Daoy (cell line): ENCODE measurements around the gene B4GALT2. TPM values are rescaled to one million over a fixed set of nuclear protein-coding genes. Genes with fewer than 3 reads are reported as not detected.
A peak's percentile ranks its signal among the peaks of the same experiment; 100 is the strongest.

Experiments used
- DNase-seq: peaks from one replicate; pipeline ENCODE4 v3.0.0-alpha.2; 2015; ENCODE audit warnings: low read depth
- total RNA-seq: library from RNA; depleted of rRNA; stranded (reverse); fragments of >200 nt; shearing (Covaris generic); gene quantifications from 2 replicates; pipeline ENCODE4 v1.2.3, GENCODE V29; 2014

Gene B4GALT2
- total RNA-seq, 1 experiment from 2014 or later: 58.1 TPM

GRCh38 chr1:43984855-43985254 is 5.8 kb downstream of the B4GALT2 start:
- no peak for DNase-seq

DNA sequence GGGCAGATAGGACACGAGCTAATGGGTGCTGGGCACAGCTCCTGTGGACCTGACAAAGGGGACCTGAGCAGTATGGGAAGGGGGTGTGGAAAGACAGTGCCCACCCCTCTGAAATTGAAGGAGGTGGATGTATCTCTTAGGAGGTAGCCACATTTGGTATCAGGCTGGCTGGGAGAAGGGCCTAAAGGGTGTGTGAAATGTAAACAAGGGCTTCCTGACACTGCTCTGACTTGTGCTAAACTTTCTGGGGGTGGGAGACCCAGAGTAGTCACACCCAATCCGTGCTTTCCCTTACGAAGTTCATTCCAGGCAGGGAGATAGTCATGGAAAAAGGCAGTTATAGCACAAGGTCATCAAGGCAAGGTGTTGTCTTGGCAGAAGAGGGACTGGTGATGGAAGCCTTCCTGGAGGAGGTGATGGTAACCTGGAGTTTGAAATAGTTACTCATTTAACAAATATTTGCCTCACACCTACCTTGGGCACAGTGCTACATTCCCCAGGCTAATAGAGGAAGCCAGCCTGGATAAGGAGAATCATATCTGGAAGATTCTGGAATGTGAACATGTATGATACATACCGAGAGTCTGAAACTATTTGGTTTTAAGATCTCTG is 7.1 kb downstream of the B4GALT2 start:
- DNase-seq: no peak

- no peak for DNase-seq
These were observed 7.7 kb downstream of the B4GALT2 start for GRCh38 chr1:43986712-43987111.

DNA sequence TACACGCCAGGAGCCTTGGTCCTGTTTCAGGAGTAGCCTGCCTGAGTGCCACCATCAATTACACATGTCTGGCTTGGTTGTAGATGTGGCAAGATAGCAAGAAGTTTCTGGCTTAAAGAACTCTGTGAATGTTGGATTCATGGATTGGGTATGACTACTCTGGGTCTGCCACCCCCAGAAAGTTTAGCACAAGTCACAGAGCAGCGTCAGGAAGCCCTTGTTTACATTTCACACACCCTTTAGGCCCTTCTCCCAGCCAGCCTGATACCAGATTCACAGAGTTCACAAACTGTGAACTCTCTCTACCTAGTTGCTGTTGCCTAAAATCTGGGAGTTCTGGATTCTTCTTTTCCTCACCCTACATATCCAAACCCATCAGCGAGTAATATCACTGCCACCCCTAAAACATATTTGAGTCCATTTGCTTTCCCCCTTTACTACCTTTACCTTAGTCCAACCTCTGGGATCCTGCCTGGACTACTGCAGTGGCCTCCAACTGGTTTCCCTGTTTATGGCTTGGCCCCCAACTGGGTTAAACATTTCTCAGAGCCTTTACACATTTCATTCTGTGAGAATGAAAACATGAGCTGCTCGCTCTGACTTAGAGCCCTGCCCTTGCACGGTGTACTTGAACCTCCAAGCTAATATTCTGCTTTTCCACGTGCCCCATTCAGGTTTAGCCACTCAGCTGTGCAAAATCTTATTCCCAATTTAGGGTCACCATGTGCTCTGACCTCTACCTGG is 8.3 kb downstream of the B4GALT2 start:
- DNase-seq: no peak

DNA sequence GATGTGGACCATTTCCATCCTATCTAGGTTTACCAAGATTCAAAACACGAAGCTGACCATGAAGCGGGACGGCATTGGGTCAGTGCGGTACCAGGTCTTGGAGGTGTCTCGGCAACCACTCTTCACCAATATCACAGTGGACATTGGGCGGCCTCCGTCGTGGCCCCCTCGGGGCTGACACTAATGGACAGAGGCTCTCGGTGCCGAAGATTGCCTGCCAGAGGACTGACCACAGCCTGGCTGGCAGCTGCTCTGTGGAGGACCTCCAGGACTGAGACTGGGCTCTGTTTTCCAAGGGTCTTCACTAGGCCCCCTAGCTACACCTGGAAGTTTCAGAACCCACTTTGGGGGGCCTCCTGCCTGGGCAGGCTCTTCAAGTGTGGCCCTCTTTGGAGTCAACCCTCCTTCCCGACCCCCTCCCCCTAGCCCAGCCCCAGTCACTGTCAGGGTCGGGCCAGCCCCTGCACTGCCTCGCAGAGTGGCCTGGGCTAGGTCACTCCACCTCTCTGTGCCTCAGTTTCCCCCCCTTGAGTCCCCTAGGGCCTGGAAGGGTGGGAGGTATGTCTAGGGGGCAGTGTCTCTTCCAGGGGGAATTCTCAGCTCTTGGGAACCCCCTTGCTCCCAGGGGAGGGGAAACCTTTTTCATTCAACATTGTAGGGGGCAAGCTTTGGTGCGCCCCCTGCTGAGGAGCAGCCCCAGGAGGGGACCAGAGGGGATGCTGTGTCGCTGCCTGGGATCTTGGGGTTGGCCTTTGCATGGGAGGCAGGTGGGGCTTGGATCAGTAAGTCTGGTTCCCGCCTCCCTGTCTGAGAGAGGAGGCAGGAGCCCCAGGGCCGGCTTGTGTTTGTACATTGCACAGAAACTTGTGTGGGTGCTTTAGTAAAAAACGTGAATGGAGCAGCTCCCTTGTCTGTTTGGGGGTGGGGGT is 11.5 kb downstream of the B4GALT2 start:
- DNase-seq: no peak

GRCh38 chr1:43991200-43991475 is 12.1 kb downstream of the B4GALT2 start:
- no peak for DNase-seq

- DNase-seq: peak; percentile 81
These were observed 12.6 kb downstream of the B4GALT2 start, which contains the start of gene CCDC24 for GRCh38 chr1:43991476-43992231. Gene CCDC24 (plus strand): TSS chr1:43991599. CDS start chr1:43991879, 280 bp downstream.

- DNase-seq: no peak
These were observed 13.4 kb downstream of the B4GALT2 start for GRCh38 chr1:43992232-43992995.

DNA sequence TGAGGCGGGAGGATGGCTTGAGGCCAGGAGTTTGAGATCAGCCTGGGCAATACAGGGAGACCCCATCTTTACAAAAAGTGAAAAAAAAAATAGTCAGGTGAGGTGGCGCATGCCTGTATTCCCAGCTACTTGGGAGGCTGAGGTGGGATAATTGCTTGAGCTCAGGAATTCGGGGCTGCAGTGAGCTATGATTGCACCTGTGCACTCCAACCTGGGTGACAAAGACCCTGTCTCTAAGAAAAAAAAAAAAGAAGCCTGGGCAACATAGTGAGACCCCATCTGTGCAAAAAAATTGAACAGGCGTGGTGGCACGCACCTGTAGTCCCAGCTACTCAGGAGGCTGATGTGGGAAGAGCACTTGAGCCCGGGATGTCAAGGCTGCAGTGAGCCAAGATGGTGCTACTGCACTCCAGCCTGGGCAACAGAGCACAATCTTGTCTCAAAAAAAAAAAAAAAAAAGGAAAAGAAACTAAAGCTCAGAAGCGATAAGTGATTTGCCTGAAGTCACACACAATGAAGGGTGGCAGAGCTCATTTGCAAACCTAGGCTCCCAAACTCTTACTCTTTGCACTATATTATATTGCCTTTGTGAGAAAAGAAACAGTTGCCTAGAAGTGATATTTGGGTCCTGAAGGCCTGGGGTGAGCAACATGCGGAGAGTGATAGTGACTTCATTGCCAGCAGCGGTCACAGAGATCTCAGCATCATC is 14.3 kb downstream of the B4GALT2 start:
- no peak for DNase-seq

- no peak for DNase-seq
These were observed 15.1 kb downstream of the B4GALT2 start for GRCh38 chr1:43994071-43994470.

- peak; percentile 65 for DNase-seq
These were observed 16.1 kb downstream of the B4GALT2 start for GRCh38 chr1:43994794-43995790.

DNA sequence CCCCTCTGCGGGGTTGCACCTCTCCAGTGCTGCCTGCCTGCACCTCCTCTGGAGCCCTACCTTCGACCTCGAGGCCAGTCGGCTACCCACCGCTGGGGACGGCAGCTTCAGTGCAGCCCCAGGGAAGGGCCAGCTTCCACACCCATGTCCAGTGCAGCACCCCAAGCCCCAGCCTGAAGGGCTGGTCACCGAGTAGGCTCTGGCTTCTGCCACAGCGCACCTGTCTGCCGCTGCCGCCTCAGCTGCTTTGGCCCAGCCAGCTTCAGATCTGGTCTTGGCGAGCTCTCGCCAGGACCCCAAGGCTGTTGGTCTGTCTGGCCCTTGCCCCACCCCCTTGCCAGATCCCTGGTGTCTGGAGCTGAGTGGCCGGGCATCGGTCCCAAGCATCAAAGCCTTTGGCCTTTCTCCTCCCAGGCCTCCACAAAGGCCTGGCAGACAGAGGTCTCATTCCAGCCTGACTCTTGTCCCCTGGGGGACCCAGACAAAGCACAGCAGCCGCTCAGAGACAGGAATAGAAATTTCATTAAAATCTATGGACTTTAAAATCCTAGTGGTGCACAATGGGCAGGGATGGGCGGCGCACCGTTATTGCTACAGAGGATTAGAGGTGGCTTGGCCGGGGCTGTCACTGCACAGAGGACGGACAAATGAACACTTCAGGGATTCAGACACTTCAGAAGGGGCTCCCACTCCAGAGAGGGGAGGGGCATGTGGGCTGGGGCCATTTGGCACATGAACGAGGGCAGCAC is 17.1 kb downstream of the B4GALT2 start:
- DNase-seq: no peak

GRCh38 chr1:43996733-43997115 is 17.7 kb downstream of the B4GALT2 start:
- DNase-seq: no peak

GRCh38 chr1:43997295-43997999 is 18.4 kb downstream of the B4GALT2 start:
- no peak for DNase-seq

DNA sequence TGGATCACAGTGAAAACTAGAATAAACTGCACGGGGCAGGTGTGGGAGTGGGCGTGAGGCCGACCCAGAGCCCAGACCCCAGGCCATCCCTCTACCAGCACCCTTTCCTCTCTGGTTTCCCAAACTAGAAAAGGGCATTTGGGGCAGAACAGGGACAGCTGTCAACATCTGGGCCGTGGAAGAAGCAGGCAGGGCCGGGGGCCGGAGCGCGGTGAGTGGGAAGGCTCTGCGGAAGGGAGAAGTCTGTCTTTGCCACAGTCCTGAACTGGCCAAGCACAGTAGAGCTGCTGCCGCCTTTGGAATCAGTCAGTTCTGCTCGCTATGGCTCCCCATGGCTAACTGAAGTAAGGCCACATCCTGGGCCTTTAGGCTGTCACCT is 19.0 kb downstream of the B4GALT2 start:
- no peak for DNase-seq

DNA sequence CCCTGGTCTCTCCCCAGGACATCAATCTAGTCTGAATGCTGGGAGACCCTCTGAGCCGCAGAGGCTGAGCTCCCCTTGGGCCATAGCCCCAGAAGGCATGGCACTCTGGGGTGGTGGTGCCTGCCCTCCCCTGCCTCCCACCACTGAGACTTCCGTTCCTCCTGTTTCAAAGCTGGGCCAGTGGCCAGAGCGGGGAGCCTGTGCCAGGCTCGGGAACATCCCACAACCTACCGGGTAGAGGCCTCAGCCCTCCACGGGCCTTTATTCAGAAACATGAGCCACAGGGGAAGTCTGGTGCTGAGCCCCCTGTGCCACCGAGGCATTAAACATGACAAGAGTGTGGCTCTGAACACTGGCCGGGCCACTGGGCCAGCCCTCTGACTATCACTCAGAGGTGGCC is 20.4 kb downstream of the B4GALT2 start:
- DNase-seq: no peak

DNA sequence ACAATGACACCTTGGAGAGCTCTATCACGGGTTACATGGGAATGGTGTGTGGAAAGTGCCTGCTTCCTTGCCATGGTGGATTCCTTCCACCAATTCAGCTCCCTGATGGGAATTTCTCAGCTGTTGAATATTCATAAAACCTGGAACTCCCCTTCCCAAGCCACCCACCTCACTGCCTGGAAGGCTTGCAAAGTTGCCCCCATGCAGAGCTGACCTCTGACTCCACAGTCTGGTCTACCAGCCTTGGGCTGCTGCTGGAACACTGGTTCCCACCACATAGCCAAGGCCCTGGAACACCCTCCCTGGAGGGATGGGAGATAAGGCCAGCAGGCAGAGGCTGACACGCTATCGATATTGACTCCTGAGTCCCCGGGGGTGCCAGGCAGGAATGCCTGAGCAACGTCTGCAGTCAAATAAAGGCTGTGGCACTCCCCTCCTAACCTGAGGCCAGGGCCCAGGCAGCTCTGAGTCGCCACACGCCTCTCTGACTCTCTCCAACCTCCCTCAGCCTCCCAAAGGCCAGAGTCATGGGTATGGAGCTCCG is 21.2 kb downstream of the B4GALT2 start:
- DNase-seq: no peak

- no peak for DNase-seq
These were observed 23.2 kb downstream of the B4GALT2 start for GRCh38 chr1:44002165-44002564.
